ENCODE measurements around the gene IL27RA.

The IL27RA gene

DNA sequence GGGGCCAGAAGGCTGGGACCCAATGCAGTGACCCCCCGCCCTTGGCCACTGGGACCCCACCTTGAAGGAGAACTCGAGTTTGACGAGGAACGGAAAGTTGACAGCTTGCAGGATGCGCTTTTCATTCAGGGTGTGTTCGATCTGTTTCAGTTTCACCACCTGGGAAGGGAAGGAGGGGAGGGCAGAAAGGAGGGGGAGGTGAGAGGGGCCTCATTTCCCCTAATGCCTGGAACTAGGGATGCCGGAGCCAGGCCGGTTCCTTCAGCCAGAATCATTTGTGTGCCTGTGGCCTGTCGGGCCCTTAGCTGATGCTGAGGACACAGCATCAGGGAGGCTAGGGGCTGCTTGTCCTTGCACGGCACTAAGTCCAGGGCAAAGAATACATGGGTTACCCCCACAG is 71.2 kb downstream of the IL27RA start:
- Histone ChIP-seq H3K9me3 (no peaks in the 10 kb centered on the region), H3K36me3 (peaks cover 14% of the 10 kb centered on the region), H3K27me3 (no peaks in the 10 kb centered on the region), H3K4me1 (no peaks in the 10 kb centered on the region), H3K4me3 (ENCODE audit: low read depth, low read length) (no peak overlapping the region)
- TF ChIP-seq, protein P1, sequence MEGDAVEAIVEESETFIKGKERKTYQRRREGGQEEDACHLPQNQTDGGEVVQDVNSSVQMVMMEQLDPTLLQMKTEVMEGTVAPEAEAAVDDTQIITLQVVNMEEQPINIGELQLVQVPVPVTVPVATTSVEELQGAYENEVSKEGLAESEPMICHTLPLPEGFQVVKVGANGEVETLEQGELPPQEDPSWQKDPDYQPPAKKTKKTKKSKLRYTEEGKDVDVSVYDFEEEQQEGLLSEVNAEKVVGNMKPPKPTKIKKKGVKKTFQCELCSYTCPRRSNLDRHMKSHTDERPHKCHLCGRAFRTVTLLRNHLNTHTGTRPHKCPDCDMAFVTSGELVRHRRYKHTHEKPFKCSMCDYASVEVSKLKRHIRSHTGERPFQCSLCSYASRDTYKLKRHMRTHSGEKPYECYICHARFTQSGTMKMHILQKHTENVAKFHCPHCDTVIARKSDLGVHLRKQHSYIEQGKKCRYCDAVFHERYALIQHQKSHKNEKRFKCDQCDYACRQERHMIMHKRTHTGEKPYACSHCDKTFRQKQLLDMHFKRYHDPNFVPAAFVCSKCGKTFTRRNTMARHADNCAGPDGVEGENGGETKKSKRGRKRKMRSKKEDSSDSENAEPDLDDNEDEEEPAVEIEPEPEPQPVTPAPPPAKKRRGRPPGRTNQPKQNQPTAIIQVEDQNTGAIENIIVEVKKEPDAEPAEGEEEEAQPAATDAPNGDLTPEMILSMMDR (IDR thresholded peaks at IDR 0.05; ENCODE audit: low read depth, low read length), result no peak
- no peak for DNase-seq

All from BE2C (cell line).